Measurements from ENCODE around the gene POU2F3. TPM values are rescaled to one million over a fixed set of nuclear protein-coding genes. Genes with fewer than 3 reads are reported as not detected.
A peak's percentile ranks its signal among the peaks of the same experiment; 100 is the strongest.

Gene POU2F3
- total and polyA plus RNA-seq, 2 of the 13 experiments (the other 11 are each of a cell fraction or from before 2014, with no cell fraction given): not detected

DNA sequence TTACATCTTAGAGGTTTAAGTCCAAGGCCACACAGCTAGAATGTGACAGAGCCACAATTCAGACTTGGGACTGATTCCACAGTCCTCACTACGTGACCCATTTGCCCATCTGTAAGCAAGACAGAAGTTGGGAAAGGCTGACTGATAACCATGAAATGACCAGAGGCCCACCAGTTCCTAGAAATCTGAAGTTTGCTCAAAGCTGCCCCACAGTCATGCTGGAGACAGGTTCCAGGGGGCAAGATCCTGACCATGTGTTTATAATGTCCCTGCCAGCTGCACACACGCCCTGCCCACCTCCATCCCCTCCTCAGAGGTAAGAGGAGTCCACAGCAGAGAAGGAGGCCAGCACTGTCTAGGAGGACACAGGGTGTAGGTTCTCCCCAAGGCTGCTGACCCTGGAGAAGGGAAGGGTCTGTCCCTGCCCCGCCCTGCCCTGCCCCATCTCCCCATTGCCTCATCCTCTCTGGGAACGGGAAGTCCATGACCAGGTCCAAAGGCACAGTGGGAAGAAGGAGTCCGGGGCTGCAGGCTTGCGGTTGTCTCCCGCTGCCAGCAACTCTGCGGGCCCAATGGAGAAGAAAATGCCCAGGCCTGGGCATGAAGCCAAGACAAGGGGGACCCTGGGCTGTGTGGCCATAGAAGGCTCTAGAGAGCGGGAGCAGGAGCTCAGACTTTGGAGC is 41.0 kb upstream of the POU2F3 start (continued):
- TF ChIP-seq NCOA1 (CRISPR knock-in tag; IDR thresholded peaks at IDR 0.05): no peak
- TF ChIP-seq NFKB2 (CRISPR knock-in tag; IDR thresholded peaks at IDR 0.05; ENCODE audit: borderline replicate concordance): no peak
- TF ChIP-seq ZFY (CRISPR knock-in tag; IDR thresholded peaks at IDR 0.05): peak; percentile 46; the same call in 1 of the 2 replicates
- TF ChIP-seq NKX3-1 (CRISPR knock-in tag; IDR thresholded peaks at IDR 0.05): no peak
- no peak for TF ChIP-seq SRSF9 (IDR thresholded peaks at IDR 0.05; ENCODE audit: borderline replicate concordance, insufficient read depth, low read depth, low read length, poor library complexity, severe bottlenecking)
- TF ChIP-seq SMC3 (IDR thresholded peaks at IDR 0.05; ENCODE audit: low read length): no peak
- TF ChIP-seq SNRNP70 (IDR thresholded peaks at IDR 0.05; ENCODE audit: low read depth, low read length): no peak
- no peak for TF ChIP-seq KLF6 (CRISPR knock-in tag; IDR thresholded peaks at IDR 0.05)
- peak; percentile 51; the same call in 1 of the 2 replicates for TF ChIP-seq NR2C2 (CRISPR knock-in tag; IDR thresholded peaks at IDR 0.05; ENCODE audit: borderline replicate concordance)
- no peak for TF ChIP-seq SP1 (IDR thresholded peaks at IDR 0.05)
- TF ChIP-seq SP1 (CRISPR knock-in tag; IDR thresholded peaks at IDR 0.05): no peak
- 0 out of 2 replicates have a peak, but pooled peaks have one; percentile 29 for TF ChIP-seq ZNF598 (CRISPR knock-in tag; IDR thresholded peaks at IDR 0.05; ENCODE audit: borderline replicate concordance)
- no peak for TF ChIP-seq KAT7 (CRISPR knock-in tag; IDR thresholded peaks at IDR 0.05; ENCODE audit: borderline replicate concordance)
- no peak for TF ChIP-seq HOXA9 (CRISPR knock-in tag; IDR thresholded peaks at IDR 0.05; ENCODE audit: borderline replicate concordance)
- no peak for TF ChIP-seq SCMH1 (CRISPR knock-in tag; IDR thresholded peaks at IDR 0.05; ENCODE audit: borderline replicate concordance)
- TF ChIP-seq ZNF260 (CRISPR knock-in tag; IDR thresholded peaks at IDR 0.05; ENCODE audit: borderline replicate concordance, low read depth): no peak
- TF ChIP-seq, protein P1, sequence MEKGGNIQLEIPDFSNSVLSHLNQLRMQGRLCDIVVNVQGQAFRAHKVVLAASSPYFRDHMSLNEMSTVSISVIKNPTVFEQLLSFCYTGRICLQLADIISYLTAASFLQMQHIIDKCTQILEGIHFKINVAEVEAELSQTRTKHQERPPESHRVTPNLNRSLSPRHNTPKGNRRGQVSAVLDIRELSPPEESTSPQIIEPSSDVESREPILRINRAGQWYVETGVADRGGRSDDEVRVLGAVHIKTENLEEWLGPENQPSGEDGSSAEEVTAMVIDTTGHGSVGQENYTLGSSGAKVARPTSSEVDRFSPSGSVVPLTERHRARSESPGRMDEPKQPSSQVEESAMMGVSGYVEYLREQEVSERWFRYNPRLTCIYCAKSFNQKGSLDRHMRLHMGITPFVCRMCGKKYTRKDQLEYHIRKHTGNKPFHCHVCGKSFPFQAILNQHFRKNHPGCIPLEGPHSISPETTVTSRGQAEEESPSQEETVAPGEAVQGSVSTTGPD (CRISPR knock-in tag; IDR thresholded peaks at IDR 0.05): no peak
- no peak for TF ChIP-seq ZMAT3 (CRISPR knock-in tag; conservative IDR thresholded peaks at IDR 0.05)
- TF ChIP-seq SALL2 (CRISPR knock-in tag; IDR thresholded peaks at IDR 0.05): 0 out of 2 replicates have a peak, but pooled peaks have one; percentile 32
- no peak for TF ChIP-seq ZNF7 (CRISPR knock-in tag; IDR thresholded peaks at IDR 0.05)
- TF ChIP-seq ZNF292 (CRISPR knock-in tag; IDR thresholded peaks at IDR 0.05; ENCODE audit: borderline replicate concordance, low read depth): 0 out of 2 replicates have a peak, but pooled peaks have one; percentile 29
- no peak for TF ChIP-seq MATR3 (CRISPR knock-in tag; IDR thresholded peaks at IDR 0.05)
- TF ChIP-seq MTA3 (CRISPR knock-in tag; IDR thresholded peaks at IDR 0.05): no peak
- TF ChIP-seq ZNF629 (CRISPR knock-in tag; conservative IDR thresholded peaks at IDR 0.05): peak; percentile 52
- no peak for TF ChIP-seq ZNF577 (CRISPR knock-in tag; IDR thresholded peaks at IDR 0.05; ENCODE audit: borderline replicate concordance, low read depth)
- TF ChIP-seq, protein P2, sequence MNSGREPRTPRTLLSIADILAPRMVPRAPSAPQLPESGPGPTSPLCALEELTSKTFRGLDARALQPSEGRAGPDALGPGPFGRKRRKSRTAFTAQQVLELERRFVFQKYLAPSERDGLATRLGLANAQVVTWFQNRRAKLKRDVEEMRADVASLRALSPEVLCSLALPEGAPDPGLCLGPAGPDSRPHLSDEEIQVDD (CRISPR knock-in tag; IDR thresholded peaks at IDR 0.05; ENCODE audit: borderline replicate concordance): no peak
- TF ChIP-seq NFYC (CRISPR knock-in tag; IDR thresholded peaks at IDR 0.05): no peak
- TF ChIP-seq ZNF788 (CRISPR knock-in tag; IDR thresholded peaks at IDR 0.05; ENCODE audit: borderline replicate concordance): no peak
- no peak for TF ChIP-seq ZKSCAN5 (CRISPR knock-in tag; IDR thresholded peaks at IDR 0.05)
- TF ChIP-seq HES4 (CRISPR knock-in tag; IDR thresholded peaks at IDR 0.05; ENCODE audit: borderline replicate concordance): peak; percentile 18; the same call in 1 of the 2 replicates
- TF ChIP-seq HNRNPLL (IDR thresholded peaks at IDR 0.05; ENCODE audit: low read depth, low read length, poor library complexity, severe bottlenecking): no peak
- TF ChIP-seq TOE1 (CRISPR knock-in tag; IDR thresholded peaks at IDR 0.05): no peak
- no peak for TF ChIP-seq TBP (CRISPR knock-in tag; IDR thresholded peaks at IDR 0.05)
